HEK293 (cell line): ENCODE results near the gene NT5C2.
"Not testable (repeated sequence)": the region's sequence is repeated elsewhere in the genome, so short reads cannot be mapped to it uniquely, and the experiment has no call there.

ENCODE experiments used
- CTCF ChIP-seq: fragments of 450-650 bp; formaldehyde crosslinking; IDR thresholded peaks from 2 replicates; pipeline ENCODE4 v1.5.1; 2016; ENCODE audit warnings: missing biosample characterization, missing genetic modification characterization
- GLI2 ChIP-seq: fragments of 450-650 bp; formaldehyde crosslinking; IDR thresholded peaks from 2 replicates; pipeline ENCODE4; 2017; ENCODE audit warnings: missing biosample characterization, missing genetic modification characterization, low read depth, borderline replicate concordance
- ZNF18 ChIP-seq: fragments of 450-650 bp; formaldehyde crosslinking; IDR thresholded peaks from 2 replicates; pipeline ENCODE4 v1.5.1; 2016; ENCODE audit warnings: missing biosample characterization, missing genetic modification characterization

DNA sequence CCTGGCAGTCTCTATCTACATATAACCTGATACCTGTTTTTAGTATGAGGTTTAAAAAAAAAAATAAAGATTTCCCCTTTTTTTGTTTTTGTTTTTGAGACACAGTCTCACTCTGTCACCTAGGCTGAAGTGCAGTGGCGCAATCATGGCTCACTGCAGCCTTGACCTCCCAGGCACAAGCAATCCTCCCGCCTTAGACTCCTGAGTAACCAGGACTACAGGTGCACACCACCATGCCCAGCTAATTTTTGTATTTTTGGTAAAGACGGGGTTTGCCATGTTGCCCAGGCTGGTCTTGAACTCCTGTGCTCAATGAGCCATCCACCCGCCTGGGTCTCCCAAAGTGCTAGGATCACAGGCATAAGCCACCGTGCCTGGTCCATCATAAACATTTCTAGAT is 25.5 kb downstream of the NT5C2 start:
- not testable (repeated sequence) for TF ChIP-seq CTCF, GLI2, ZNF18 (tag by site-specific recombination)
